Neural cell (in vitro differentiated cells): ENCODE data around the gene RAB17. TPM values are rescaled to one million over a fixed set of nuclear protein-coding genes. Genes with fewer than 3 reads are reported as not detected.

Experiments used
- H2AFZ ChIP-seq: fragments of 200-600, 300-800 bp; sonication (generic), shearing (Covaris generic); 2 replicates; pipeline ENCODE4 v1.6.0; 2014; ENCODE audit warnings: low read depth, mild to moderate bottlenecking, antibody characterized with exemption, low read length, moderate library complexity
- H3F3A ChIP-seq: fragments of 200-600 bp; shearing (Covaris generic); 2 replicates; pipeline ENCODE4 v1.6.1; 2016; ENCODE audit warnings: mild to moderate bottlenecking, moderate library complexity, mixed read lengths, antibody characterized with exemption, low read length; ENCODE audit not compliant: insufficient read depth, poor library complexity, severe bottlenecking
- H3K27ac ChIP-seq: fragments of 200-600, 300-800 bp; sonication (generic), shearing (Covaris generic); 2 replicates; pipeline ENCODE4 v1.5.1; 2014; ENCODE audit warnings: mild to moderate bottlenecking, low read length, moderate library complexity
- H3K27me3 ChIP-seq: fragments of 300-800, 200-600 bp; sonication (generic), shearing (Covaris generic); 2 replicates; pipeline ENCODE4 v1.6.0; 2014; ENCODE audit warnings: mild to moderate bottlenecking, low read depth, low read length, moderate library complexity; ENCODE audit not compliant: insufficient read depth
- H3K36me3 ChIP-seq: fragments of 300-800, 200-600 bp; sonication (generic), shearing (Covaris generic); 2 replicates; pipeline ENCODE4 v1.5.1; 2014; ENCODE audit warnings: mild to moderate bottlenecking, antibody characterized with exemption, low read length, moderate library complexity; ENCODE audit not compliant: insufficient read depth
- H3K4me2 ChIP-seq: fragments of 300-800, 200-600 bp; sonication (generic), shearing (Covaris generic); 2 replicates; pipeline ENCODE4 v1.6.0; 2014; ENCODE audit warnings: mild to moderate bottlenecking, low read length
- H3K4me3 ChIP-seq: fragments of 300-800, 200-600 bp; sonication (generic), shearing (Covaris generic); 2 replicates; pipeline ENCODE4 v1.5.1; 2014; ENCODE audit warnings: mild to moderate bottlenecking, low read length, moderate library complexity
- H3K79me2 ChIP-seq: fragments of 200-600 bp; shearing (Covaris generic); replicated peaks from 2 replicates; pipeline ENCODE4 v1.6.0; 2014; ENCODE audit warnings: mild to moderate bottlenecking, low read length, moderate library complexity; ENCODE audit not compliant: insufficient read depth
- H3K9ac ChIP-seq: fragments of 300-800, 200-600 bp; sonication (generic), shearing (Covaris generic); 2 replicates; pipeline ENCODE4 v1.6.1; 2016; ENCODE audit warnings: mild to moderate bottlenecking, low read length, mixed read lengths
- H3K9me2 ChIP-seq: fragments of 200-600 bp; shearing (Covaris generic); 2 replicates; pipeline ENCODE4 v1.6.1; 2016; ENCODE audit warnings: mild to moderate bottlenecking, low read length, mixed read lengths; ENCODE audit not compliant: insufficient read depth
- H3K9me3 ChIP-seq: fragments of 200-600, 300-800 bp; sonication (generic), shearing (Covaris generic); 2 replicates; pipeline ENCODE4 v1.6.1; 2016; ENCODE audit warnings: mild to moderate bottlenecking, mixed run types, low read length, moderate library complexity, mixed read lengths
- H4K20me1 ChIP-seq: fragments of 200-600 bp; shearing (Covaris generic); 2 replicates; pipeline ENCODE4 v1.6.1; 2016; ENCODE audit warnings: mild to moderate bottlenecking, mixed run types; ENCODE audit not compliant: insufficient read depth
- EP300 ChIP-seq: fragments of 450-650 bp; conservative IDR thresholded peaks from 2 replicates; pipeline ENCODE4 v1.6.1; 2014; ENCODE audit warnings: antibody characterized with exemption, mild to moderate bottlenecking, moderate library complexity; ENCODE audit not compliant: poor library complexity, severe bottlenecking
- MXI1 ChIP-seq: fragments of 450-650 bp; conservative IDR thresholded peaks from 2 replicates; pipeline ENCODE4 v1.6.1; 2014; ENCODE audit warnings: antibody characterized with exemption, mild to moderate bottlenecking; ENCODE audit not compliant: poor library complexity, severe bottlenecking
- POLR2AphosphoS5 ChIP-seq: IDR thresholded peaks from 2 replicates; pipeline ENCODE4 v1.6.1; 2012
- RAD21 ChIP-seq: fragments of 450-650 bp; conservative IDR thresholded peaks from 2 replicates; pipeline ENCODE4 v1.6.1; 2014; ENCODE audit warnings: antibody characterized with exemption, mild to moderate bottlenecking, moderate library complexity
- TAF1 ChIP-seq: IDR thresholded peaks from 2 replicates; pipeline ENCODE4 v1.6.1; 2012; ENCODE audit warnings: low read depth
- polyA plus RNA-seq: library from polyadenylated mRNA; depleted of rRNA; stranded (reverse); fragments of >200 nt; gene quantifications from 2 replicates; pipeline ENCODE4 v1.2.3, GENCODE V29; 2014
- small RNA-seq, 3 experiments: library from RNA; depleted of rRNA; stranded (forward); fragments of <200 nt; gene quantifications; one replicate each; pipeline ENCODE3, GENCODE V24; 2012
- TF ChIP-seq, protein P1 (sequence below): IDR thresholded peaks from 2 replicates; pipeline ENCODE4 v1.6.1; 2012; ENCODE audit warnings: borderline replicate concordance
- TF ChIP-seq, protein P2 (sequence below): fragments of 450-650 bp; IDR thresholded peaks from 2 replicates; pipeline ENCODE4 v1.5.1; 2014; ENCODE audit warnings: antibody characterized with exemption, mild to moderate bottlenecking, moderate library complexity; ENCODE audit not compliant: poor library complexity, severe bottlenecking

Gene RAB17
- polyA plus RNA-seq, 1 donor from 2014 or later = not detected

DNA sequence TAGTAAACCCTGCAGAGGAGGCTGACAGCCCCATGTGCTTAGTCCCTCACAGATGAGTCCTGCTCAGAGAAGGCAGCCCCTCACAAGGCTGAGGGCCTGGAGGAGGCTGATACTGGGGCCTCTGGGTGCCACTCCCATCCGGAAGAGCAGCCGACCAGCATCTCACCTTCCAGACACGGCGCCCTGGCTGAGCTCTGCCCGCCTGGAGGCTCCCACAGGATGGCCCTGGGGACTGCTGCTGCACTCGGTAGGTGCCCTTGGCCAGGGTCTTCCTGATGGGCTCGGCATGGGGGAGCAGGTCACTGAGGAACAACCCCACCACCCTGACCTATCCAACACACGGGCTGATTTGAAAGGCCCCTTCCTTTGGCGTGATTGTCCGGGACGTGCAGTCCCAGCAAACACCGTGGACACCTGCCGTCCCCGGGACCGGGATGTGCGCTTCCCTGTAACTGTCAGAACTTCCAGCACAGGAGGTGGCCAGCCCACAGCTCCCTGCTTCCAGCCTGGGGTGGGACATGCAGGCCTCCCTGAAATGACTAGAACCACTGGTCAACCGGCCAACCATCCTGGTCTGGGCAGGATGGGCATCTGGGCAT is 64.9 kb downstream of the RAB17 start:
- TF ChIP-seq, protein P1, sequence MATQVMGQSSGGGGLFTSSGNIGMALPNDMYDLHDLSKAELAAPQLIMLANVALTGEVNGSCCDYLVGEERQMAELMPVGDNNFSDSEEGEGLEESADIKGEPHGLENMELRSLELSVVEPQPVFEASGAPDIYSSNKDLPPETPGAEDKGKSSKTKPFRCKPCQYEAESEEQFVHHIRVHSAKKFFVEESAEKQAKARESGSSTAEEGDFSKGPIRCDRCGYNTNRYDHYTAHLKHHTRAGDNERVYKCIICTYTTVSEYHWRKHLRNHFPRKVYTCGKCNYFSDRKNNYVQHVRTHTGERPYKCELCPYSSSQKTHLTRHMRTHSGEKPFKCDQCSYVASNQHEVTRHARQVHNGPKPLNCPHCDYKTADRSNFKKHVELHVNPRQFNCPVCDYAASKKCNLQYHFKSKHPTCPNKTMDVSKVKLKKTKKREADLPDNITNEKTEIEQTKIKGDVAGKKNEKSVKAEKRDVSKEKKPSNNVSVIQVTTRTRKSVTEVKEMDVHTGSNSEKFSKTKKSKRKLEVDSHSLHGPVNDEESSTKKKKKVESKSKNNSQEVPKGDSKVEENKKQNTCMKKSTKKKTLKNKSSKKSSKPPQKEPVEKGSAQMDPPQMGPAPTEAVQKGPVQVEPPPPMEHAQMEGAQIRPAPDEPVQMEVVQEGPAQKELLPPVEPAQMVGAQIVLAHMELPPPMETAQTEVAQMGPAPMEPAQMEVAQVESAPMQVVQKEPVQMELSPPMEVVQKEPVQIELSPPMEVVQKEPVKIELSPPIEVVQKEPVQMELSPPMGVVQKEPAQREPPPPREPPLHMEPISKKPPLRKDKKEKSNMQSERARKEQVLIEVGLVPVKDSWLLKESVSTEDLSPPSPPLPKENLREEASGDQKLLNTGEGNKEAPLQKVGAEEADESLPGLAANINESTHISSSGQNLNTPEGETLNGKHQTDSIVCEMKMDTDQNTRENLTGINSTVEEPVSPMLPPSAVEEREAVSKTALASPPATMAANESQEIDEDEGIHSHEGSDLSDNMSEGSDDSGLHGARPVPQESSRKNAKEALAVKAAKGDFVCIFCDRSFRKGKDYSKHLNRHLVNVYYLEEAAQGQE = no peak
- no peak for TF ChIP-seq TAF1
- TF ChIP-seq RAD21 = no peak
- no peak for TF ChIP-seq POLR2AphosphoS5
- Histone ChIP-seq H3K79me2 (no peaks in the 10 kb centered on the region), H3K4me2 (no peak overlapping the region), H3K9me2 (no peaks in the 10 kb centered on the region), H3K9me3 (no peaks in the 10 kb centered on the region), H3K36me3 (no peaks in the 10 kb centered on the region), H3F3A (no peaks in the 10 kb centered on the region), H3K4me3 (no peak overlapping the region), H3K9ac (no peak overlapping the region), H4K20me1 (no peaks in the 10 kb centered on the region), H3K27me3 (no peaks in the 10 kb centered on the region), H2AFZ (no peak overlapping the region), H3K27ac (no peak overlapping the region)

DNA sequence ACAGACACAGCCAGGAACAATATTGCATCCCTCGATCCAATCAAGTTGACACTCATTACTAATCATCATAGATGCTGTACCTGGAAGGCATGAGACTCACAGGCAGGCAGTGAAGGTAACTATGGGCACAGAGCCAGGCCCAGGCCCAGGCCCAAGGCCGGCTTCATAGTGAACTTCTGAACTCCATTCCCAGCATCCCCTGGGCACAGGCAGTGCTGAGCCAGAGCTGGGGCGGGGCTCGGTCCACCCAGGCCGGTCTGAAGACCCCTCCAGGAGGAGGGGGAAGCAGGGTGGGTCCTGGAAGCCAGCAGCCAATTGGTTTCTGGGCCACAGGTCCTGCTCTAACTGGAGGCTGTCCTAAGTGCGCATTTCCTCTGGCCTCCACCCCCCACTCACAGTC is 65.9 kb downstream of the RAB17 start:
- H3K9ac ChIP-seq = no peak overlapping the region
- no peaks in the 10 kb centered on the region for H3F3A ChIP-seq
- H3K36me3 ChIP-seq = no peaks in the 10 kb centered on the region
- no peaks in the 10 kb centered on the region for H4K20me1 ChIP-seq
- H3K4me3 ChIP-seq = no peak overlapping the region
- H3K79me2 ChIP-seq = no peaks in the 10 kb centered on the region
- H3K4me2 ChIP-seq = no peak overlapping the region
- H3K9me2 ChIP-seq = no peaks in the 10 kb centered on the region
- no peaks in the 10 kb centered on the region for H3K9me3 ChIP-seq
- TF ChIP-seq EP300 (no peak), RAD21 (no peak), TAF1 (no peak), MXI1 (no peak)
- TF ChIP-seq, protein P2, sequence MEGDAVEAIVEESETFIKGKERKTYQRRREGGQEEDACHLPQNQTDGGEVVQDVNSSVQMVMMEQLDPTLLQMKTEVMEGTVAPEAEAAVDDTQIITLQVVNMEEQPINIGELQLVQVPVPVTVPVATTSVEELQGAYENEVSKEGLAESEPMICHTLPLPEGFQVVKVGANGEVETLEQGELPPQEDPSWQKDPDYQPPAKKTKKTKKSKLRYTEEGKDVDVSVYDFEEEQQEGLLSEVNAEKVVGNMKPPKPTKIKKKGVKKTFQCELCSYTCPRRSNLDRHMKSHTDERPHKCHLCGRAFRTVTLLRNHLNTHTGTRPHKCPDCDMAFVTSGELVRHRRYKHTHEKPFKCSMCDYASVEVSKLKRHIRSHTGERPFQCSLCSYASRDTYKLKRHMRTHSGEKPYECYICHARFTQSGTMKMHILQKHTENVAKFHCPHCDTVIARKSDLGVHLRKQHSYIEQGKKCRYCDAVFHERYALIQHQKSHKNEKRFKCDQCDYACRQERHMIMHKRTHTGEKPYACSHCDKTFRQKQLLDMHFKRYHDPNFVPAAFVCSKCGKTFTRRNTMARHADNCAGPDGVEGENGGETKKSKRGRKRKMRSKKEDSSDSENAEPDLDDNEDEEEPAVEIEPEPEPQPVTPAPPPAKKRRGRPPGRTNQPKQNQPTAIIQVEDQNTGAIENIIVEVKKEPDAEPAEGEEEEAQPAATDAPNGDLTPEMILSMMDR = no peak
- H3K27me3 ChIP-seq = no peaks in the 10 kb centered on the region
- H3K27ac ChIP-seq = no peak overlapping the region
- H2AFZ ChIP-seq = no peak overlapping the region

Small RNAs within 50 kb of the gene (small RNA-seq; reads per million reads assigned to genes)
- gene RNU6-1140P = 0.84 to 4.1 (median 1.2) reads per million in 3 experiments

Other genes starting within 250 kb of the RAB17 start
- 0.05 and 0.06 TPM in 2 replicates for gene COL6A3, start 176.6 kb downstream of the RAB17 start, polyA plus RNA-seq
- gene MLPH, start 103.5 kb downstream of the RAB17 start, polyA plus RNA-seq = not detected in 2 replicates
- not detected in 2 replicates for gene PRLH, start 24.2 kb downstream of the RAB17 start, polyA plus RNA-seq
- 88.2 and 96.3 TPM in 2 replicates for gene LRRFIP1, start 36.9 kb upstream of the RAB17 start, polyA plus RNA-seq
- gene RBM44, start 208.0 kb upstream of the RAB17 start, polyA plus RNA-seq = 2.5 and 3.5 TPM in 2 replicates